SKM-1 (cell line): ENCODE data around the gene PRDM15.

Source experiments
- DNase-seq: peaks from one replicate; lab custom pipeline; 2025; ENCODE audit not compliant: unreplicated experiment; lab: John Stamatoyannopoulos, UW

Gene PRDM15

DNA sequence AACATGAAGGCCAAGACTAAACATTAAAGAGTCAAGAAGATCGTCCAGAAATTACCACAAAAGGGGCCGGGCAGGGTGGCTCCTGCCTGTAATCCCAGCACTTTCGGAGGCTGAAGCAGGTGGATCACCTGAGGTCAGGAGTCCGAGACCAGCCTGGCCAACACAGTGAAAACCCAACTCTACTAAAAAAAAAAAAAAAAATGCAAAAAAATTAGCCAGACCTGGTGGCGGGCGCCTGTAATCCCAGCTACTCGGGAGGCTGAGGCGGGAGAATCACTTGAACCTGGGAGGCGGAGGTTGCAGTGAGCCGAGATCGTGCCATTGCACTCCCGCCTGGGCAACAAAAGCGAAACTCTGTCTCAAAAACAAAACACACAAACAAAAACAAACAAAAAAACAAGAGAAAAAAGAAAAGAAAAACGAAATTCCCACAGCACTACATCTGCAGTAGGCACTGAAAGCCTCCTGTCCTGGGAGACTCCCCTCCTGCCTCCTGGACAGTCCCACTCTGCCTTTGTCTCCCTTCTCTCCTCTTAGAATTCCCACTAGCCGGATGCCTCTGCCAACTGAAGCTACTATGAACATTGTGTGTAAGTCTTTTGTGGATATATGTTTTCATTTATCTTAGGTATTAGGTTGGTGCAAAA lies 94.6 kb downstream of the PRDM15 start:
- DNase-seq: no peak

DNA sequence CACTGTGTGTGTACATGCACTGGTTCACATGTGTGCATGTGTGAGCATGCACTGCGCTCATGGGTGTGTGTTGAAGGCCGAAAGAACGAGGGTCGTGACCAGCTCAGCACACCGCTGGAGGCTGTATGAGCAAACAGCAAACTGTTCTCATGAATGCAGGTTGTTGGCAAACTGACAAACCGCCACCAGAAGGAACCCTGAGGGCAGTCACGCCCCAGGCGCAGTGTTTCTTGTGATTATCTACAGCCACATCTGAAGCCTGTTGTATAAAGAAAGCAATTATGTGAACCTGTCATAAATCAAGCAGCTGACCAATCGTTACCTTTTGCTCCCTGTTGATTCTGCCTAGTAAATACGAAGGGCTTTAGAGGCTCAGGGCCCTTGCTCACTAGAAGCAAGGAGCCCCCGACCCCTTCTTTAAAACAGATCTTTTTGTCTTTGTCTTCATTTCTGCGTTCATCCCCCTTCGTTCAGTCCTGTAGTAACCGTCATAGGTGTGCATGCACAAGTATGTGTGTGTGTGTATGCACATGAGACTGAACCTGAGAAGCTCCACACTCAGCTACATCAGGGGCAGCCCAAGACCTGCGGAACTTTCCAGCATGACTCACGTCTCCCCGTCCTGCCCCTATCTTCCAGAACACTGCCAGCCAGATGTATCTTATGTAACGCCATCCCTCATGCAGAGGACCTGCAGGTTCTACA lies 95.5 kb downstream of the PRDM15 start:
- no peak for DNase-seq

DNA sequence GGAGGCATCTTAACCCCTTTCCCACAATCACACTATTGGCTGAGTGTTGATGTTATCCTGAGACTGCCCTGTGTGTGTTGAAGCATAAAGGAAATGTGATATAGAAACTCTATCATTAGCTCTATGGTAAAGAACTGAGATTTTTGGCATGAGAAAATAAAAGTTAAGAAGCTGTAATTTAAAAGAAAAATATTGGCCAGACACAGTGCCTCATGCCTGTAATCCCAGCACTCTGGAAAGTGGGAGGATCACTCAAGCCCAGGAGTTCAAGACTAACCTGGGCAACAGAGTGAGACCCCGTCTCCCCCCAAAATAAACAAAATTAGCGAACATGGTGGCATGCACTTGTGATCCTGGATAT lies 98.1 kb downstream of the PRDM15 start:
- no peak for DNase-seq

DNA sequence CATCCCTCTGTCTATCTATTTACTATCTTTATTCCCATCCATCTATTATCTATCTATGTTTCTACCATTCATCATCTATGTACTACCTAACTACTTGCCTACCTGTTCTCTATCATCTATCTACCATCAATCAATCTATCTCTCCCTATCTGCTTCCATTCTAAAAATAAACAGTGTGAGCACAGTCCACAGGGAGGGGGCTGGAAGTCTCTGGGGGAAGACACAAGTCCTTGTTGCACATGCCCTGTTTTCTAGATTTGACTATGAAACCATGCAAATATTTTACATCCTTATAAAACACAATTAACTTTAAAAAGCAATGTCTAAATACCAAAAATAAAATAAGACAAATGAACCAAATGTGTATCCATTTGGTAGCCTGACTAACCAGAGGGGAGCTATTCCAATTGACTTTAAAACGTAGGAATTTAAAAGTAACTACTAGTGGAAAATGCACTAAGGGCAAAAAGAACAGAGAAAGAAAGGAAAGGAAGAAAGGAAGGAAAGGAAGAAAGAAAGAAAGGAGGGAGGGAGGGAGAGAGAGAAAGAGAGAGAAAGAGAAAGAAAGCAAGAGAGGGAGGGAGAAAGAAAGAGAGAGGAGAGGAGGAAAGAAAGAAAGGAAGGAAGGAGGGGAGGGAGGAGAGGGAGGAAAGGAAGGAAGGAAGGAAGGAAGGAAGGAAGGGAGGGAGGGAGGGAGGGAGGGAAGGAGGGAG lies 98.7 kb downstream of the PRDM15 start:
- DNase-seq: no peak

DNA sequence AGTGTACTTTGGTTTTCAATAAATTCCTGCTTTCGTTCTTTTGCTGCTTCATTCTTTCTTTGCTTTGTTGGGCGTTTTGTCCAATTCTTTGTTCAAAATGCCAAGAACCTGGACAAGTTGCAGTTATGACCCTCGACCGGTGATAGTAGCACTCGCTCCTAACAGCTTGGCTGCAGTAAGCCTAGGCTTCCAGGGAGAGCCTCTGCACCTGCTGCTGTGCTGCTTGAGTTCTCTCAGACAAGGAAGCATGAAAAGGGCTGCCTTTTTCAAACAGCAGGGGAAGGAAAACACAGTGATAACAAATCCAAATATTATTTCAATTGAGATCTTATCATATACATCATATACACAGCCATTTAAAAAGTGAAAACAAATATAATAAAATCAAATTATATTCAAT lies 99.5 kb downstream of the PRDM15 start:
- DNase-seq: no peak

DNA sequence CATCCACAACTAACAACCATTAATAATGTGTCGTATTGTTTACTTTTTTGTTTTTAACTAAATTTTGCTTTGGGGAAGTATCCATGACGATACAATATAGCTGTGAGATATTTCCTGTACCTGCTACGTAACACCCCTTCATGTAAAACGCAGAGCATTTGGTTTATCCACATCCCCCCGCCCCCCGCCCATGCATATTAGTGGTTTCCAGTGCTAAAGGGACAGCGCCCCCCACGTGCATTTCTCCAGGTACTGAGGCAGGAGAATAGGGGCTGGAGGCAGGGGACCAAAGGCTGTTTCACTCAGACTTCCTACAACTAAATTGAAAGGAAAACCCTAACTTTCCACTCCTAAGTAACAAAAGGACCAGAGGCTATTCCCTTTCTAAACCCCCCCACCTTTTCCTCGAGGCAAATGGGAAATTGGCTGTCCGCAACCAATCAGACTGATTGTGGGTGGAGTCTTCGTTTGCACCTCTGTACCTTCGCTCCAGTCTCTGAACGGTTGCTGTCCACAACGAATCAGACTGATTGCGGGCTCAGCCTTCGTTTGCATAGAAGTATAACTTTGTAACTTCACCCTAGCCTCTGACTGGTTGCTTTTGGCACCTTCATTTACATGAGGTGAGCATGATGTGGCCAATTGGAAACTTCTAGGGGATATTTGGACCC lies 100.1 kb downstream of the PRDM15 start:
- DNase-seq: no peak

DNA sequence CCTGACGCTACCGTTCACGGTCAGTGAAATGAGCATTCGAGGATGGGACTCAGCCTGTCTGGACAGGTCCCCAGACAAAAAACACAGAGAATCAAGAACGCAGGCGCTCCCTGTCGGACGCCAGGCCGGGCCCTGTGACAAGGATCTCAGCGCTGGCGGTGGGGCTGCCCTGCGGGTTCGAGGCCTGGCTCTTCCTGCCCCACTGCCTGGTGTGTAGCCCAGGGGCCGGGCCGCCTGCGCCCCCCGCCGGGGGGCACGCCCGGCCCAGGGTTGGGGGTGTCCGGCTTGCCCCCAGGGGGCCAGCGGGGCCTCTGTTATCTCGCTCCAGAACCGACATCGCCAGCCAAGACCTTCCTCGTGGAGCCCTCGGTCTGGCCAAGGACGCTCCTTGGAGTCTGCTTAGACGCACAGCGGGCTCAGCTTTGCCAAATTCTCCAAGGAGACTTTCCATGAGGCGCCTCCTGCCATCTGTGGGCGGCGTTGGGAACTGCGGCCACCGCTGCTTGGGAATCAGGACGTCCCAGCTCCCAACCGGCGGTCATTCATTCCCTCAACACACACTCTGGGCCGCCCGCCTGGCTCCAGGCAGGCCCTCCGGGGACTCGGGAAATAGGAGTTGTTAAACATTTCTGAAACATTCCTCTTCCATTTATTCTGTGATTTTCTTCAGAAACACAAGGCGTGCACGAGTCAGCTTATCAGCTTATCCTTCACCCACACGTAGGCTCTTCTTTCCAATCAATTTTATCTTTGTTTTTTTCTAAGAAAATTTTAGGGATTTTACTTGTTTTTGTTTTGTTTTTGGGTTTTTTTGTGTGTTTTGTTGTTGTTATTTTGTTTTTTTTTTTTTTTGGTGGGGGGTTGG lies 101.0 kb downstream of the PRDM15 start:
- no peak for DNase-seq

DNA sequence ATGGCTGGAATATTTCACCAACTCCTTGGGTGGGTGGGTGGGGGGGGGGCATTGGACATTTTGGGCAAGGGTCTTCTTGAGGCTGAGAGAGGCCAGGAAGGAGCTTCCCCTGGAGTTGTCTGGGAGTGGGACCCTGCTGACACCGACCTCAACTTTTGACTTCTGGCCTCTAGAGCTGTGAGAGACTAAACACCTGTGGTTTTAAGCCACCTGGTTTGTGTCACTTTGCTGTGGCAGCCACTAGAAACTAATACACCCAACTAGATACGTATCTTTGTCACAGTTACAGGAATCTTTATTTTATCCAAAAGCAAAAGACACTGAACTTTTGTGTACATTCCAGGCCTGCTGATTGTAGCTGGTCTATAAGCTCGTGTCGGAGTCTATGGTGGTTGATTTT lies 102.4 kb downstream of the PRDM15 start:
- DNase-seq: no peak

DNA sequence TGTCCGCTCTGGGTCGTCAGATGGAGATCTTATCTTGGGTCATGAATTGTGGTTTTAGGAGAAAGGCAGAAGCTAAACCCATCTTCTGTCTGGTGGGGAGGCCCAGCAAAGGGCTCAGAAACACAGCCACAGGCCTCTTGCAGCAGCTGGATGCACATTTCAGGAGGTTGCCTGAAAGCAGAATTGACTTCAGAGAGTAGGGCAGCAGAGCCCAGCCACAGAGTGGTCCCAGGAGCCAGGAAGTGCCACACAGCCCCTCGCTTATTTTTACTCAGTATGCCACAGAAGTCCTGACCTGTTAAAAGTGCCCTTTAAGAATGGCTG lies 104.0 kb downstream of the PRDM15 start:
- DNase-seq: no peak

DNA sequence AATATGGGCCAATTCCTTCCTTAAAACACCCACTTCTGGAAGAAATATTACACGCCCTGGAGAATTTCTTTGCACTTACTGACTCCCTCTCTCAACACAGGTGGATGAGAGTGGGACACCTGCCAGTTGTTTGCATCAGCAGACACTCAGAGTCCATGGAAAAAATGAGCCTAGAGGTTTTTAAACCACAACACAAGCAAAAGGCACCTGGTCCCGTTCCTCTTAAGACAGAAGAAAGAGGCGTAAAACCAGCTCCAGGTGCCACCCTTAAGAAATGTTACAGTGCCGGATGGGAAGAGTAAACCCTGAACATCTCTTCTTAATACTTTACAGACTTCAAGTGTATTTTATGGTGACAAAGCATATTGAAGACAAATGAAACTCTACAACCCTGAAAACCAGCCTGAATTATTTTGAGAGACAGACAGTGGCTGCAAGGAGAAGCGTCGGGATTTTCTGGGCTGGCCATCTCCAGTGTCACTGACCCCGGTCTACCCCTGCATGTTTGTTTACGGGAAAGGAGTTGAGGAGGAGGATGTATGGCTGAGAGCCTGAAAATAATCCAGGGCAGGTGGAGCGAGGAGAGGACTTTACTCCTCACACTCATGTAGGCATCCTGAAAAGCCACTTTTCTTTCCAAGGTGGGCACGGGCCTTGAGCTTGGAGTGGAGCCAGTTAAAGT lies 104.5 kb downstream of the PRDM15 start:
- DNase-seq: no peak

DNA sequence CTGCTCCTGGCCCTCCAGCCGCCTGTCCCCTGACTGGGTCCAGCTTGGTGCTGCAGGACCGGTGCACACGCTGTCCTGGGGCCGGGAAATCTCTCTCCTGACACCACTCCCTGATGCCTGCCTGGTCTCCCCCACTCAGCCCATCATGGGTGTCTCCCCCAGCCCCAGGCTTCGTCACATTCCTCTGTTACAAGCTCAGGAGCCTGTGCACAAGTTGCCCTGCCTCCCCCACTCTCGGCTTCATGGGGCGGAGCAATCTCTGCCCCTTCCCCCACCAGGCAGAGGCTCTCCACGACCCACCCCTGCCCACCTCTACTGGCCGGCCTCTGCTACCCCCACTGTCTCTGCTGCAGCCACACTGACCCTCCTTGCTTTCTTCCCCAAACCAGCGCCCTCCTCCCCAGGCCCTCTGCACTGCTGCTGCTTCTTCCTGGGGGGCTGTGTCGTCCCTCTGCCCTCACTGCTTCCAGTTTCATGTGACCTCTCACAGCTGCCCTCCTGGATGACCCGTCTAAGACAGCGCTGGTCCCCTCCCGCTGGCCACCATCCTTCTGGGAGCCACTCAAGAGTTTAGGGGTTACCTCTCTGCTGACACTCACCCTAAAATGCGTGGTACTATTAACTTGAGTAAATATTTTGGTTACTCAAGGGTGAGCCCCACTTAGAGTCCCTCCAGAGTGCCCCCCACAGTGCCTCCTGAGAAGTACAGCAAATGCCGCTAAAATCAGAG lies 106.6 kb downstream of the PRDM15 start:
- no peak for DNase-seq

DNA sequence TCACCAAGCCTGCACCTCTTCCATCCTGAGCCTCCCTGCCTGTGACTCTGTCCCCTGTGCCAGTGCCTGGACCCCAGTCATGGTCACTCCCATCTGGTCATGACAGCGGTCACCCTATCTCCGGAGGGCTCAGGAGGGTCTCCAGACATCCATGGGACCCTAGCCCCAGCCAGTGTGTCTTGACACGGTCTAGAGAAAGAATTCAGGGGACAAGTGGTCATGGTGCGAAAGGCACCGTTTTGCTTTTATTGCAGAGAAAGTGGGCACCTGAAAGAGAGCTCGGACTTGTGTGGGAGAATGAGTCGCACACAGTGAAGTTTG lies 107.6 kb downstream of the PRDM15 start:
- DNase-seq: no peak

DNA sequence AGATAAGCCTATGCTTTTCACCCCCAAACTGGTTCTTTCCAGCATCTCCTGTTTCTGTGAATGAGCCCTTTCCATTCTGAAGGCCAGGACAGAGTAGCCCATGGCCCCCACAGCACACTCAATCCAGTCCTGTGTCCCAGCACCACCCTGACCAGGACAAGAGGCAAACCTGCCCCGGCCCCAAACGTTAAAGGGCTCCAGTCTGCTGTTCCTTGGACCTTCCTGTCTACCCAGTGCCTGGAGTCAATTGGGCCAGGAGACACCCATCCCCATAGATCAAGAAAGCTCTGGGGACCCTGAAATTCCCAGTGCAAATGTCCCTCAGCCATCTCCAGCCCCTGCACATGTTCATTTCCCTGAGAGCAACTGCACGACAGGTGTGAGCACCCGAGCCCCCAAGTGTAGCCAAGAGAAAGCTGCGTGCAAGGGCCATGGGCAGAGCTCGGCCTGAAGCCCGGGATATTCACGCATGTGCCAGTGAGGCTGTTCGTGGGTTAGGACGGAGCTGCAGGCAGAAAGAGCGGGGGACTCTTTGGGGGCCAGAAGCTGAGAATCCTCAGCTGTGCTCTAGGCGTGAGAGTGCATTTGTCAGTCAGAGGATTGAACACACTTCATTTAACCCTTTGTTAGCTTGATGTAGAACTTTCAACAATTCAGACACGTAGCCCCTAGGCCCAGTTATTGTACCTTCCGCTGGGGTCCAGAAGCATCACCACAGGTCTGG lies 108.1 kb downstream of the PRDM15 start:
- DNase-seq: no peak

DNA sequence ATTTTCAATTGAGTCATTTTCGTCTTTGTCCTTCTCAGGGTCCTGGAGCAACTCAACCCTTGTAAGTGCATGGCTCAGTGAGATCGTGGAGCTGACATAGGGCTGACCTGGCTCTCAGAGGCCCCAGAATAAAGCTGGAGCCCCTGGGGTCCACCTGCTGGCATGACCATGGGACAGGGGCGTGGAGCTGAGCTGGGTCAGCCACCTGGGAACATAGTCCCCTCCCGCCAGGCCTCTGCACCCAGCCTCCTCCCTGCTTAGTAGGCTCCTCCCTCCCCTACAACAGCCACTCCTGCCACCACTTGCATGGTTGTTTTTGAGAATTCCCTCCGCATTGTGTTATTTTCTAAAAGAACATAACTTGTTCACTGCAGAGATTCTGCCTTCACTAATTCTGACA lies 109.2 kb downstream of the PRDM15 start:
- no peak for DNase-seq

DNA sequence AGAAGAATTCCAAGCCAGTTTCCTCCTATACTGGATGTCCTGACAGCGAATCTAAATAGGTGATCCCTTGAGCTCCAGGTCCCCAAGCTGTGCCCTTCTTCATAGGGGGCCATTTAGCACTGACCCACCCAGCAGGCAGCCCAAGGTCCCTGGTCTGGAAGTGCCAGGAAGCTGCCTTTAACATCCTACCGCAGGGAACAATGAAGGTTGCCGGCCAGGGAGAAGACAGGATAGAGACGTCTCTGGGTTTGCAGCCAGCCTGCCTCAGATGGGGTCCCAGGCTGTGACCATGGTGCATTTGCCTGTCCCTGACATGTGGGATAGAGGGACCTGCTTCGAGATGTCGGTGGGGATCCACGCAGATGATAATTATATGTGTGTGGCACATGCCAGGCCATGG lies 109.6 kb downstream of the PRDM15 start:
- no peak for DNase-seq

DNA sequence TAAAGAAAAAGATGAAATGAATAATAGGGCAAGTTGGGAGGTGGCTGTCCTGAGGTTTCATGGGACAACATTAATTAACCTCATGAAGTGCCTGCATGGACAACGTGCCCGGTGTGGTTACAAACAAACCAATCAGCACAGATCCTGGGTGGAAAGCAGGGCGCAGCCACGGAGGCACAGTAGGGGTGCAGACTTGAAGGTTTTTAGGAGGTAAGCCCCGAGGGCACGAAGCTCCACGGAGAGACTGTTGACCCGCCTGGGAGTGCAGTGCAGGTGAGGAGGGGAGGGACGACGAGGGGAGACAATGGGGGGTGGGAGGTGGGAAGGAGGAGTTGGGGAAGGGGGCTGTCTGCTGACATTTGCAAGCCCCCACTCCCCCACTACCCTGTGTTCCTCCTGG lies 110.0 kb downstream of the PRDM15 start:
- DNase-seq: no peak

DNA sequence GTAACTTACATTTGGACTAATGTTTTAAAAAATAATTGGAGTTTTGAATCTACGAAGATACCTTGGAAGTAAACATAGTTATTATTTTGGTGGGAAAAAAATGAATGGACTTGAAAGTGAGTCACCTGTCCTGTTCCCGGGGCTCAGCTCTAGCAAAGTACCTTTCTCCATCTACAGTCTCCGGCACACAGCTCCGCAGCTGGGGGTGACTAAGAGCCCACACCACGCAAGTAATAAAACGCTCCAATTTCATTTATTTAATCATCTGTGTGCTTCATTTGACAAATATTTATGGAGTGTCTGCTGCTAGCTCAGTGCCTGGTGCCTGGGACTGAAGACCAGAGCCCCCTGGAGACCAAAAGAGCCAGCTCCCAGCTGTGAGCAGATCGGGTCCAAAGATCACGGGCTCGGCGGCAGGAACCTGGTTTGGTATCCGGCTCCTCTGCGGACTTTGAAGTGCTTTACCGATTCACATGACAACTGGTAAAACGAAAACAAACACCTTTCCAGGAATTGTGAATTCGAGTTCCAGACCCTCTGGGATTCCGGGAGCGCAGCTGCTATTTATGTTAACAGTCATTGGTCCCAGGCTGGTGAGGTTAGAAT lies 110.6 kb downstream of the PRDM15 start:
- DNase-seq: no peak

DNA sequence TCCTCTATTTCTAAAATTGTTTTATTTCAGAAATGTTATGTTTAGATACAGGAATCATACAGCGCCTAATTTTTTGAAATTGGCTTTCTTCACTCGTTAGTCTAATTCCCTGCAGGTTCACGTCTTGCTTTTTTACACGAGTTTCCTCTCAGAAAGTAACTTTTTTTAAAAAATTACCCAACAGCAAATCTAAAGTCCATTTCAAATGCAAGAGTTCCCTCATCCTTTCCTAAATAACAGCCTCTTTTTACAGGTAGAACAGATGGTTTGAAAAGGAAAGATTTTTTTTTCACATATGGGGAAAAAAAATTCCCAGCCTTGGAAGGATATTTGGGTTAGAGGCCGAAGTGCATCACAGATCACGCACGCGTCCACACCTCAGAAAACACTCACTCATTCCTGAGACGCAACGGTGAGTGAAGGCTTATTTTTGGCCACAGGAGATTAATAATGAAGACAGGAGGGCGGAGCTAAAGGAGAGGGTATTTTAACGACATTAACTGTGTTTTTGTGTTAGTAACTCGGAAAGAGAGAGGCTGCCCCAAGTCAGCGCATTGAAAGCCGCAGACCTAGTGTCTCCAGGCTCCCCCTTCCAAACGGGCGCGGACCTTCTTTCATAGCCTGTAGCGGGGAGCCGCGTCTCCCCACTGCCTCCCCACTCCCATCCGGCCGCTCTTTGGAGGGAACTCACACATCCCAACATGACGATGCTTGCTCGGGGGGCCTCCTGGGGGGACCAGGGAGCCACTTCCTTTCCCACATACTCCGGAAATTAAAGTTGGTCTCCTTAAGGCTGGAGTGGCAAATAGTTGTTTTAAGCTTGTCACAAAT lies 111.3 kb downstream of the PRDM15 start:
- DNase-seq: no peak
